ENCODE data around the gene FKTN. TPM values are rescaled to one million over a fixed set of nuclear protein-coding genes. Genes with fewer than 3 reads are reported as not detected.

The FKTN gene
- total and polyA plus RNA-seq, 9 of the 15 experiments (the other 6 are each of a cell fraction or from before 2014, with no cell fraction given): 5.4 to 16.3 (median 10.4) TPM

DNA sequence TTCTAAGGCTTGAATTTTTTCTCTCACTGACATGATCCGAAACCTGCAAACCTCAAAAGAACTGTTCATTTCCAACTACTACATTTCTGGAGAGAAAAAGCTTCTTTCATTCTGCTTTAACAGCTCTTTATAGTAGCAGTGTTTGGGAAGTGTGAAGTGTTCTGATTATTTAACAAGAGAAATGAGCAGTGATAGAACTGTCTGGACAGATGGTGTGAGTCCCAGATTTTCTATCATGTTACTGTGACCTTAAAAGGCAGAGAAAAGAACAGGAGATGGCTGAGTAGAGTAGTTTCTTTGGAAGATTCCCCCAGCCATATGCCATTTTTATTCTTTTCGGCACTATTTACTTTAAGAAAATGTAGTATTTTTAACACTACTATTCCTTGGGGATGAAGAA is 63.1 kb downstream of the FKTN start (continued):
- TF ChIP-seq, protein P1, sequence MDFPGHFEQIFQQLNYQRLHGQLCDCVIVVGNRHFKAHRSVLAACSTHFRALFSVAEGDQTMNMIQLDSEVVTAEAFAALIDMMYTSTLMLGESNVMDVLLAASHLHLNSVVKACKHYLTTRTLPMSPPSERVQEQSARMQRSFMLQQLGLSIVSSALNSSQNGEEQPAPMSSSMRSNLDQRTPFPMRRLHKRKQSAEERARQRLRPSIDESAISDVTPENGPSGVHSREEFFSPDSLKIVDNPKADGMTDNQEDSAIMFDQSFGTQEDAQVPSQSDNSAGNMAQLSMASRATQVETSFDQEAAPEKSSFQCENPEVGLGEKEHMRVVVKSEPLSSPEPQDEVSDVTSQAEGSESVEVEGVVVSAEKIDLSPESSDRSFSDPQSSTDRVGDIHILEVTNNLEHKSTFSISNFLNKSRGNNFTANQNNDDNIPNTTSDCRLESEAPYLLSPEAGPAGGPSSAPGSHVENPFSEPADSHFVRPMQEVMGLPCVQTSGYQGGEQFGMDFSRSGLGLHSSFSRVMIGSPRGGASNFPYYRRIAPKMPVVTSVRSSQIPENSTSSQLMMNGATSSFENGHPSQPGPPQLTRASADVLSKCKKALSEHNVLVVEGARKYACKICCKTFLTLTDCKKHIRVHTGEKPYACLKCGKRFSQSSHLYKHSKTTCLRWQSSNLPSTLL (IDR thresholded peaks at IDR 0.05): no peak

DNA sequence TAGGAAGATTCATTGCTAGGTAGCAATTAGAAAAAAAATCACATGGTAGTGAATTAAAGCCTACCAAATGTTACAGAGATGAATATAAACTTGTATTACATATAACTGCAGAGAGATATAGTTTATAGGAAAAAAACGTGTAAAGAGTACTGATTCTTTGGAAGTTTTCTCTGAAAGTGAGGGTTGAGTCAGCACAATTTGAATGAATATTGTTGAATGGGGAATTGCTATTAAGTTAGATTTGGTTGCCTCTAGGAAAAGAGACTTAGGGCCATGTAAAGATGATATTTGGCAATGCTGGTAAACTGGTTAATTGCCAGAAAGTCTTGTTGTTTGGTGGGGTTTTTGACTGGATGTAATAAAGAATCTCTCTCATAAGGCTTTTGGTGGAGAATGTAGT is 67.2 kb downstream of the FKTN start:
- no peak overlapping the region for H2AFZ ChIP-seq (ENCODE audit: low read depth, low read length)
- no peaks in the 10 kb centered on the region for H4K20me1 ChIP-seq (replicated peaks; ENCODE audit: control insufficient read depth, insufficient read depth, low read length)
- POLR2A ChIA-PET: no interaction called here
- DNase-seq (ENCODE audit: extremely low read depth in 1 of 4, low spot score in 3 of 4) (no peak), ATAC-seq (no peak), FAIRE-seq (no peak)
- no peaks in the 10 kb centered on the region for H3K9me3 ChIP-seq (replicated peaks; ENCODE audit: control insufficient read depth, insufficient read depth, low read depth, low read length)
- H3K27me3 ChIP-seq (ENCODE audit: control insufficient read depth in 2 of 2, insufficient read depth in 2 of 2, low read length in 2 of 2): no peaks in the 10 kb centered on the region
- no peak overlapping the region for H3K4me3 ChIP-seq
- TF ChIP-seq POLR2AphosphoS5 (IDR thresholded peaks at IDR 0.05; ENCODE audit: control insufficient read depth, insufficient read depth, low read depth, low read length): no peak
- TF ChIP-seq C11orf30 (IDR thresholded peaks at IDR 0.05; ENCODE audit: low read depth): peak; percentile 67; the same call in 1 of the 2 replicates
- TF ChIP-seq TAF15 (IDR thresholded peaks at IDR 0.05; ENCODE audit: low read depth, low read length): no peak
- no peak for TF ChIP-seq NELFE (IDR thresholded peaks at IDR 0.05; ENCODE audit: insufficient read depth, insufficient read length)
- peak; percentile 15; the same call in 1 of the 2 replicates for TF ChIP-seq MAFK (IDR thresholded peaks at IDR 0.05; ENCODE audit: low read length)
- no peak for TF ChIP-seq HMG20B (CRISPR knock-in tag; IDR thresholded peaks at IDR 0.05)
- TF ChIP-seq MAFG (tag; conservative IDR thresholded peaks at IDR 0.05): peak; percentile 49
- no peak for TF ChIP-seq ZNF3 (CRISPR knock-in tag; IDR thresholded peaks at IDR 0.05)
- TF ChIP-seq, protein P2, sequence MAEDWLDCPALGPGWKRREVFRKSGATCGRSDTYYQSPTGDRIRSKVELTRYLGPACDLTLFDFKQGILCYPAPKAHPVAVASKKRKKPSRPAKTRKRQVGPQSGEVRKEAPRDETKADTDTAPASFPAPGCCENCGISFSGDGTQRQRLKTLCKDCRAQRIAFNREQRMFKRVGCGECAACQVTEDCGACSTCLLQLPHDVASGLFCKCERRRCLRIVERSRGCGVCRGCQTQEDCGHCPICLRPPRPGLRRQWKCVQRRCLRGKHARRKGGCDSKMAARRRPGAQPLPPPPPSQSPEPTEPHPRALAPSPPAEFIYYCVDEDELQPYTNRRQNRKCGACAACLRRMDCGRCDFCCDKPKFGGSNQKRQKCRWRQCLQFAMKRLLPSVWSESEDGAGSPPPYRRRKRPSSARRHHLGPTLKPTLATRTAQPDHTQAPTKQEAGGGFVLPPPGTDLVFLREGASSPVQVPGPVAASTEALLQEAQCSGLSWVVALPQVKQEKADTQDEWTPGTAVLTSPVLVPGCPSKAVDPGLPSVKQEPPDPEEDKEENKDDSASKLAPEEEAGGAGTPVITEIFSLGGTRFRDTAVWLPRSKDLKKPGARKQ (CRISPR knock-in tag; IDR thresholded peaks at IDR 0.05): no peak
- no peak for TF ChIP-seq ETV5 (CRISPR knock-in tag; IDR thresholded peaks at IDR 0.05; ENCODE audit: low read depth)
- no peak for TF ChIP-seq PRMT5 (CRISPR knock-in tag; IDR thresholded peaks at IDR 0.05)
- TF ChIP-seq, protein P3, sequence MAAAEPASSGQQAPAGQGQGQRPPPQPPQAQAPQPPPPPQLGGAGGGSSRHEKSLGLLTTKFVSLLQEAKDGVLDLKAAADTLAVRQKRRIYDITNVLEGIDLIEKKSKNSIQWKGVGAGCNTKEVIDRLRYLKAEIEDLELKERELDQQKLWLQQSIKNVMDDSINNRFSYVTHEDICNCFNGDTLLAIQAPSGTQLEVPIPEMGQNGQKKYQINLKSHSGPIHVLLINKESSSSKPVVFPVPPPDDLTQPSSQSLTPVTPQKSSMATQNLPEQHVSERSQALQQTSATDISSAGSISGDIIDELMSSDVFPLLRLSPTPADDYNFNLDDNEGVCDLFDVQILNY (CRISPR knock-in tag; IDR thresholded peaks at IDR 0.05): no peak
- TF ChIP-seq ZNF316 (IDR thresholded peaks at IDR 0.05): peak; percentile 84
- H3K27ac ChIP-seq (ENCODE audit: extremely low read depth, low read depth, low read length): no peak overlapping the region
- no peak overlapping the region for H3K9ac ChIP-seq (ENCODE audit: insufficient read depth in 1 of 2, low read depth in 2 of 2, low read length in 2 of 2)
- in situ Hi-C loops (cut with MboI) (no loop called here), intact Hi-C loops (cut with micrococcal nuclease) (no loop called here)
- CTCF ChIA-PET (ENCODE audit: low intra/inter-chr PET ratio): no interaction called here
- WGBS (ENCODE audit: insufficient coverage, low coverage, missing lambda C conversion rate): 0% methylated on average over 1 of the region's 1 CpG
- H3K9me1 ChIP-seq (ENCODE audit: control insufficient read depth, insufficient read depth, low read length): no peaks in the 10 kb centered on the region
- H3K79me2 ChIP-seq (ENCODE audit: control insufficient read depth, insufficient read depth, low read length): no peaks in the 10 kb centered on the region
- no TSS peak for BruUV-seq (replicated peaks)
- no peaks in the 10 kb centered on the region for H3K4me1 ChIP-seq (replicated peaks in 1 of 2; ENCODE audit: control insufficient read depth in 2 of 2, insufficient read depth in 2 of 2, low read length in 2 of 2)
- H3K36me3 ChIP-seq (ENCODE audit: control insufficient read depth, insufficient read depth, low read length): no peaks in the 10 kb centered on the region
- H3K4me2 ChIP-seq (ENCODE audit: insufficient read depth, low read length): no peak overlapping the region
